GM21619 (cell line): Measurements from ENCODE around the gene ANKRD49.

Source experiments
- ATAC-seq: cut with Tn5 transposase; IDR thresholded peaks from one replicate; pipeline ENCODE4 v1.9.1; 2021; ENCODE audit not compliant: unreplicated experiment

The ANKRD49 gene, protein sequence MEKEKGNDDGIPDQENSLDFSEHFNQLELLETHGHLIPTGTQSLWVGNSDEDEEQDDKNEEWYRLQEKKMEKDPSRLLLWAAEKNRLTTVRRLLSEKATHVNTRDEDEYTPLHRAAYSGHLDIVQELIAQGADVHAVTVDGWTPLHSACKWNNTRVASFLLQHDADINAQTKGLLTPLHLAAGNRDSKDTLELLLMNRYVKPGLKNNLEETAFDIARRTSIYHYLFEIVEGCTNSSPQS

DNA sequence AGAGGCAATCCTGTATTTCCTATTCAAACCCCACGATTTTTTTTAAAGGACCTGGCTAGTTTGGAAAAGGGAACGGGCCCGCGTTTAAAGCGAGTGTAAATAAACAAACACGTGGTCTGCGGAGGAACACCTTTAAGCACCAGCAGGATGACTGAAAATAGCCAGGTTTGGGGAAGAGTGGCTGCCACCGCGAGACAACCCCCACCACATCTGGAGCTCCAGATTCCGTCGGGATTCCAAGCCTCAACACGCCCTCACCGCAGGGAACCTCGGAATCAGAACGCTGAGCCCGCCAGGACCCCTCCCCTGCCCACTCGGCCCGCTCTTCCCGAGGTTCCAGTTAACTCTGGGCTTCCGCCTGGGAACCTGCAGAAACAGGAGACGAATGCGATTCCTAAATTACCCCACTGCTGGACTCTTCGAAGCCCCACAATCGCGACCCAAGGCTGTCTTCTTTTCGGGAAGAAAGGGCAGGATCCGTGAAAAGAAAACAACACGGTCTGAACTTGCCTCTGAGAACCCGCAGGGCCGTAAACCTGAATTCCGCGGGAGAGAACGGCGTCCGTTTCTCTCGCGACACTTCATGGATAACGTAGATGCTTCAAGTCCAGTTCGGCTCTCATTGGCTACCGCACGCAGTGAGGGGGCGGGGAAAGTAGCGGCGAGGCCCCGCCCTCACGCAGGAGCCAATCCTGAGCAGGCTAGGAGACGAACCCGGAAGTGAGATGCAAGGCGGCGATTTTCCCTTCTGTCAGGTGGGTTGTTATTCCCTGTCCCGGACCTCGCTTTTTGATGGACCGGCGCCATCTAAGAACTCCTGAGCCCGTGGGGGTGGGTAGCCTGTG is at the start of gene ANKRD49, which contains the start of gene MRE11:
TSS of gene ANKRD49 (plus strand) at position 704 of the 845 bp plus-strand sequence. CDS start 2,710 bp downstream, outside the sequence.
TSS of gene MRE11 (minus strand) at position 564 of the 845 bp plus-strand sequence. CDS start 1,043 bp downstream, outside the sequence.
- ATAC-seq: peak; percentile 100

DNA sequence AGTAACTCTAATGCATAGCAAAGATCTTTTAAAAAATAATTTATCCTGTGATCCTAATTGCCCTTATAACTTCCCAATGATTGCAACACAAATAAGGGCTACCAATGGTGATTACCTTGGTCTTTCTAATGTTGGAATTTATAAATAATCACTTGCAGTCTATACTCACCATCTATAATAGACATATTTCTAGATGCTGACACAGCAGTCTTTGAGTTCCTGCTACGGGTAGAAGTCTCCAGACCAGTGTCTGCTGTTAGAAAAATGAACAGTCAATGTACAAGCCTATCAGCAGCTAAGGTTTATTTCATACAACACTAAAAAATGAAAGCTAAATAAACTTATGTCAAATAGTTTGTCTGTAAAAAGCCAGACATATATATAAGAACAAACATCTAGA is 48.1 kb upstream of the ANKRD49 start:
- no peak for ATAC-seq

DNA sequence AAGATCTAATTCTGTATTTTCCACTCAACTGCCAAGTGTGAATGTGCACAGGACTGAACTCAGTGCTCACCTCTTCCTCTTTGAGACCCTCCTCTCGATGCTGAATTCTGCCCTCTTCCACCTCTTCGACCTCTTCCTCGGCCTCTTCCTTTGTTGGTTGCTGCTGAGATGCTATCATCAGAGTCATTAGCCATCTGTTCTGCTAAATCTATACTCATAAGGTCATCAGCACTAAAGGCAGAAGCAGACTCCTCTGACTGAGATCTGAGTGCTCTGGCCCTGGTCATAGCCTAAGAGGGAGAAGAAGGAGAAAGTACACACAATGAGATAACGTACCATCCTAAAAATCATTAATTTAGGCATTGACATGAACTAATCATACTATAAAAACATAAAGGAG is 46.6 kb upstream of the ANKRD49 start:
- ATAC-seq: no peak

DNA sequence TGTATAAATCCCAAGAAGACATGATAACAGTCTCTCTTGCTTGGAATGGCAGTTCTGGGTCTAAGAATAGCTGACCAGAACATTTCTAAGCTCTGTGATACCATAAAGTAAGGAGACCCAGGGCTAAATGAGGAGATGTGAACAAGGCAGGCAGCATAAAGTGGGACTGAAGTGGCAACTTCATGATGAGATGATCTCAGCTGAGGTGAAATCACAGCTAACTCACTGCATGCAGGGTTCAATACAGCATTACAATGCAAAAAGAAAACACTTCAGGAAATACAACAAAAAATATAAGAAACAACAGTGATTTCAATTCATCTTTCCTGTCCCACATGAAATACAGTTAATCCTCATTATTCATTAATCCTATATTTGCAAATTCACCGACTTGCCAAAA is 44.8 kb upstream of the ANKRD49 start:
- ATAC-seq: no peak

DNA sequence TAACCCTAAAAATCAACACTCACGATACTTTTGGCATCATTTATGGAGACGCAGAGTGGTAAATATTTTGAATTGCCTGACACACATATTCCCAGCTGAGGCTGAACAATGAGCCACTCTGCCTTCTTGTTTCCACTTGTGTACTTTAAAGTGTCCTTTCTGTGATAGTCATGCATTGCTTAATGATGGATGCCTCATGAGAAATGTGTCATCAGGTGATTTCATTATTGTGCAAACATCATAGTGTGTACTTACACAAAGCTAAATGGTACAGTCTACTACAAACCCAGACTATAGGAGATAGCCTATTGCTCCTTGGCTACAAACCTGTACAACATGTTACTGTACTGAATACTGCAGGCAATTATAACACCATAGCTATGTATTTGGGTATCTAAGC is 44.3 kb upstream of the ANKRD49 start:
- no peak for ATAC-seq

DNA sequence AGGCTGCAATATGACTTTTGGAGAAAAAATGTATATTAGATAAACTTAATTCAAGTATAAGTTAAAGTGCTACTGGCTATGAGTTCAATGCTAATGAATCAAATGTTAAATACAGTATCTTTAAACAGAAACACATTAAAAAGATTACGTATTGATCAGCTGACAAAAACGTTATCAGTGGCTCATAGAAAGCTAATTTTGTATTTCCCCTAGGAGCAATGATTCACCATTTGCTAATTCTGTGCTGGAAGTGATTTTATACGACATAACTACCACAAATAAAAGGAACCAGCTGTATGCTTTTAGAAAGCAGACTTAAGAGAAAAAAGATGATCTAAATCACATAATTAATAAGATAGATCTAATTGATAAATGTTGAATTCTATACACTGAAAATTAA is 43.7 kb upstream of the ANKRD49 start:
- ATAC-seq: no peak

DNA sequence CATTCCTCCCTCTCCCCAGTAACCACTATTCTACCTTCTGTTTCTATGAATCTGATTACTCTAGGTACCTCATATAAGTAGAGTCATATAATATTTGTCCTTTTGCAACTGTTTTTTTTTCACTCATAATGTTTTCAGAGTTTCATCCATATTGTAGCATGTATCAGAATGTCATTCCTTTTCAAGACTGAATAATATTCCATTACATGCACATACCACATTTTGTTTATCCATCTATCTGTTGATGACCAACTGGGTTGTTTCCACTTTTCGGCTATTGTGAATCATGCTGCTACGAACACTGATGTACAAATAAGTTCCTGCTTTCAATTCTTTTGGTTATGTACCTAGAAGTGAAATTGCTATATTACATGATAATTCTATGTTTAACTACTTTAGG is 40.8 kb upstream of the ANKRD49 start:
- ATAC-seq: no peak

DNA sequence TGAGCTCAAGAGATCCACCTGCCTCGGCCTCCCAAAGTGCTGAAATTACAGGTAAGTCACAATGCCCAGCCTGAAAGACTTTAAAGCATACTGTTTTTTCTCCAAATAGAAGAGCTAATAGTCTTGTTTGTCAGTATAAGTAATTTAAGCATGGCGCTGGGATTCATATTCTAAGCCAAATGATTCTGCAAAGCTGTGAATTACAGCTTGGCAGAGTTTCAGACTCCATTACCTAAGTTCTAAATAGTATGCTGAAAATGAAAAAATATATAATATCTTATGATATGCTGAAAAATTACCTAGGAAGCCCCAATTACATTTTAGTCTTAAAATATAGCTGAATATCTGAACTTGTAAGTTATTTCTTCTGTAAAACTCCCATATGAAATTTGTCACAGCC is 39.5 kb upstream of the ANKRD49 start:
- ATAC-seq: no peak

DNA sequence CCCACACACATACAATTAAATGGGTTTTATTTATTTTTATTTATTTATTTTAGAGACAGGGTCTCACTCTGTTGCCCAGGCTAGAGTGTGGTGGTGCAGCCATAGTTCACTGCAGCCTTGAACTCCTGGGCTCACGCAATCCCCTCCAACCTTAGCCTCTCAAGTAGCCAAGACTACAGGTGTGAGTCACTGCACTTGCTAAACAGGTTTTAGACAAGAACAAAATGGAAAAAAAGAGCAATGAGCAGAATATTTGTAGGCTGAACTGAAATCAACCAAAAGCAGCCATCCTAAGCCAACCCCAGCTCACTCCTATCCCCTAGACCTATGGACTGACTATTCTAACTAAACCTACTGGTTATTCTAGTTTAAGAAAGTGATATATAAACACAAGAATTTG is 37.9 kb upstream of the ANKRD49 start:
- no peak for ATAC-seq

DNA sequence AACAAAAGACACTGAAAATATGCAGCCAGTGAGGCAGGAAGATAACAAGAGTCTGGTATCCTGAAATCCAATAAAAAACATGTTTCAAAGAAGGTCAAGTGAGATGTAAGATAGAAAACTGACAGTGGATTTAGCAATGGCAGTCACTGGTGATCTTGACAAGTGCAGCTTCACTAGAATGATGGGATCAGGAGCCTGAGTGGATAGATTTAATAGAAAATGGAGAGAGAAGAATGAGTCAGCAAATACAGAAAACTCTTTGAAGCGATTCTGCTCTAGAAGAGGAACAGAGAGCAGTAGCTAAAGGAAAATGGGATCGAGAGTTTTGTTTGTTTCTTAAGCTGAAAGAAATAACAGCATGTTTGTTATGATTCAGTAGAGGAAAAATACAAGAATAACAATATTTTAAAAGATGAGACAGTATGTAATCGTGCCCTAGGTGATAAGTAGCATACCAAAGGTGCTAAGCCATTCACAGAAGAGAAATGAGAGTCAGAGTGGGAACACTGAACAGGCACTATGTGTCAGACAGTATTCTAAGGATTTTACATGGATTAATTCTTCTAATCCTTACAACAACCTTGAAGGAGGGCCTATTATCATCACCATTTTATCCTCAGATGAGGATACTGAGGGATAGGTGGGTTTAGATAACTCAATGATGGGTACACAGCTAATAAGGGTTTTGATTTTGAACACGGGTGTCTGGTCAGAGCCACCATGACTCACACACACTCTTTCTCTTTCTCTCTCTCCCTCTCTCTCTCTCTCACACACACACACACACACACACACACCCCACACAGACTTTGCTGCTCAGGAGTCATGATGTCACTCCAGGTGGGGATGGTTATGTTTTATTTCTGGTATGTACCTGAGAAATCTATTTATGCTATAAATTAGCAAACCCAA is 36.4 kb upstream of the ANKRD49 start:
- no peak for ATAC-seq

DNA sequence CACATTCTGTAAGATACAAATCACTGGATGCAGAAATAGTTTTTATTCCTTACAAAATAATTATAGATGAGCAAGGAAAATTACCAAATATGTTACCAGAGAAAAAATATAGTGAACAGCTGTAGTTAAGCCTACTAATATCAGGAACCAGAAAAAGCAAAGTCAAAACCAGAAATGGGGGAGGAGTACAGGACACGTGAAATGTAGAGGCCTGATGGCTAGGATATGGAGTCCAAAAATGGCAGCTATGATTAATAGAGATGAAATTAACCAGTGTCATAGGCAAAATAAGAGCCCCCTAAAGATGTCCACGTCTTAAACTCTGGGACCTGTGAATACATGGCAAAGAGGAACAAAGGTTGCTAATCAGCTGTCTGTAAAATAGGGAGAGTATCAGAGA is 34.2 kb upstream of the ANKRD49 start:
- ATAC-seq: no peak

DNA sequence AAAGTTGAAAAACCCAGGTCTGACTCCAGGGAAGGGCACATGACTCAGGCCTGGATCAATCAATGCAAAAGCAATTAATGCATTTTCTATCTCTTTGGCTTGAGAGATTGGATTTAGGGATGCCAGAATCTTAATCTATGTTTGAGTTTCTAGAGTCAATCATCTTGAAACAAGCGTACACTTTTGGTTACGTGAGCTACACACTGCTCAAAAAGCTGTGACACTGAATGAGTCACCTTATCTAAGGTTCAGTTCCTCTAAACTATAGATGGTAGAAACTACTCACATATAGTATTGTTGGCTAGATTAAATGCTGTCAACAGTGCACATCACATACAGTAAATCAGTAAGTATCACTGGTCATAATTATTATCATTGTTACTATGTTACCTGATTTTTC is 24.4 kb upstream of the ANKRD49 start:
- peak; percentile 84 for ATAC-seq

DNA sequence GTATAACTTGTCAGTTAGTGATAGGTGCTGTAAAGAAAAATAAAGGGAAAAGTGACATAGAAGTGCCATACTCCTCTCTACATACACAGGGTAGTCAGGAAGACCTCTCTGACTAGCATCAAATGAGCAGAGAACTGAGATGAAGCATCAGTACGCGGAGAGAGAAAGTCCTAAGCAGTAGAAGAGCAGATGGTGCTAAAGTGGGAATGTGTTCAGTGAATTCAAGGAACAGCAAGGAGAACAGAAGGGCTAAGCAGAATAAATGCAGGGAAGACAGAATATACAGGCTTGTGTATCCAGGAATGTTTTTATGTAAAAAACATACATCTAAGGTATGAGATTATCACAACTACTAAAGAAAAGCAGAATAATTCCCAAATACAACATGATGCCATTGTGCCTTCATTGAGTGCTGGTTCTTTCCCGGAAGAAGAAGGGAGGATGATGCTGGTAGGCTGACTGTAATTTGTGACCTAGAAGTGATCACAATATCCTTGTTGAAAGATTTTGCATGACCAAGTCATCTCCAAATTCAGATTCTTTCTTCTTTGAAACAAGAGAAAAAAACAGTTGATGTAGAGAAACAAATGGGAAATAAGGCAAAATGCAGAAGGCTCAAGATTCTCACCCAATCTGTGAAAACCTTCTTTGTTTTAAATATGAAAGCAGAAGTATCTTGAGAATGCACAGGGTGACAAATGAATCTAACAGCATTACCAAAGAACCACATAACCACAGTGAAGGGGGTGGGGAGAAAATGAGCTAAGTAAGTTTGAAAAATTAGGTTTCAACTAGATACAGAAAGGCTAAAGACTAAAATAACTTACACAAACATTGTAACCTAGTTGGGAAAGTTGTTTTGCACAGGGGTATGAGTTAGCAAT is 20.6 kb upstream of the ANKRD49 start:
- ATAC-seq: peak; percentile 84

DNA sequence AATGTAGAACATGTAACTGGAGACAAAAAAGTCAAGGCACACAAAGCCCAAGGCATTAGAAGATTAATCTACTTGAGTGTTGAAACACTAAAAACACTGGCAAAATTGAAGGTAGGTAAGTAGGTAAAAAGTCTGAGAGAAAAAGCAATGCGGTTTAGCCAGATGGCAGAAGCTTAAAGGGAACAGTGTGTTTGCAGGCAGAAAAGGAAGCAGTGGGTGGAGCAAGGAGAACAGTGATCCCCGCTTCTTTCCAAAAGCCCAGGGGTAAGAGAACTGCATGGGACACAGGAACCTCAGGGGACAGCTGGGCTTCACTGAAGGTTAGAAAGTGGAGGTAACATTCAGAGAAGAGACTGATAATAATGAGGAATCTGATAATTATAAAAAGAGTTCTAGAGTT is 16.2 kb upstream of the ANKRD49 start:
- ATAC-seq: no peak

DNA sequence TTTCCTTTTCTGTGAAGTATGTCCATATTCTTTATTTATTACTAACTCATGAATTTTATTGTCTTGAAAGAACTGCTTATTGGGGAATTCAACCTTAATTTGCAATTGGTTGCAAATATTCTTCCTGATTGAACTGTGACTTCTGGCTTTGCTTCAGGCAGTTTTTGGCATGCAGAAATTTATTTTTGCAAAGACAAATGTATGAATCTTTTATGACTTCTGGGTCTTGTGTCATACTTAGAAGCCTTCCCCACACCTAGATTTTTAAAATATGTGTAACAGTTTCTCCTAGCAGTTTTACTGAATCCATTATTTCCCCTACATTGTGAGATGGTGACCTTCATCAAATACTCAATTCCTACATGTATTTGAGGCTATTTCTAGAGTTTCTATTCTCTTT is 12.4 kb upstream of the ANKRD49 start:
- ATAC-seq: no peak

DNA sequence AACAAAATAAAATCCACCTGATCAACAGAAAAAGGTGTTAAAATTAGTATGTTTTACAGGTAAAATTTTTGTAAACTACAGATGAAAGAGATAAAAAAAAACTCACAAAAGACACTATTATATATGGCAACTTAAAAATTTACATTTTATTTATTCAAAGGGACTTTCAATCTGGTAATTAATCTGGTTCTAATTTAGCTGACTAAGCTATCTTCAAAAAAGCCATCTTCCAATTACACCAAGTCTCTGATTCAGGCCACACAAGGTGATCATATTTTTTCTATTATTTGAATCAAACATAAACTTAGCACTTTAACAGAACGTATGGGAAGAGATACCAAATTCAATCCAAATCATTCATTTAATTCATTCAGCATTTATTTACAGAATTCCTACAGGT is 7.7 kb upstream of the ANKRD49 start:
- no peak for ATAC-seq

DNA sequence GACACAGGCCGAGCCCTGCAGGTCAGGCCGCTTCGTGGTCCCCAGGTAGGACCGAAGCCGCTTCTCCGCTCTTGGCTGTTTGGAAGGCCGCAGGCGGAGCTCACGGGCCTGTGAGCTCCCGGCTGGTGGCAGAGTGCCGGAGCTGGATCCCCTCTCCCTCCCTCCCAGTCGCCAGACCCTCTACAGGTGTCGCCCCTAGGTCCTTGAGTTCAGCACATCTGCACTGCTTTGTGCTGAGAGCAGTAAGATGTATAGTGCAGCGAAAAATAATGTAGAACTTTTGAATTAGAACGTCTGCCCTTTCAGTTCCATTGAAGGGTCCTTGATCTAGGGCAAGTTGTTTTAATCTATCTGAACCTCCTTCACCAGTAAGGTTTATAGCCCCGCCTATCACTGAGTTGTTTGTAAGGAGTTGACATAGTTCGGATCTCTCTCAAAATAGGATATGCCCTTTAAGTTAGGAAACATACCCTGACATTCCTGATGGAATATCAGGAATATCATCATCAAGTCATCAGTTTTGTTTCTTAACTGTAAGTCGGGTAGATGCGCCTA is 419 bp downstream of the ANKRD49 start:
- peak; percentile 49 for ATAC-seq

DNA sequence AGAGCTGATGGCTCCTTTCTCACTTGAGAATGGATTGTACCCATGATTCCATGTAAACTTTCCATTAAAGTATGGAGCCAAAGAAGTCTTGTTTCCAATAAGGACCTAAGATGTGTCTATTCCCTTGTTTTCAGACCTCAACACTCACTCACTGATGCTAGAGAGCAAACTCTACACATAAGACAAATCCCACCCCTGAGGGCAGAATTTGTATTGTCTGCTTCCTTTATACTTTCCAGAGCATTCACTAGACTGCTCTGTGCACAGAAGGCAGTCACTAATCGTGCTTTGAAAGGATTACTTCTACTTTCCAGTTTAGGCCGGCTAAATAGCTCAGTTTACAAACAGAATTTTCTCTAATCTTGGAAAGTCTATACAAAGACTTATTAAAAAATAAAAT is 6.4 kb downstream of the ANKRD49 start:
- ATAC-seq: no peak

DNA sequence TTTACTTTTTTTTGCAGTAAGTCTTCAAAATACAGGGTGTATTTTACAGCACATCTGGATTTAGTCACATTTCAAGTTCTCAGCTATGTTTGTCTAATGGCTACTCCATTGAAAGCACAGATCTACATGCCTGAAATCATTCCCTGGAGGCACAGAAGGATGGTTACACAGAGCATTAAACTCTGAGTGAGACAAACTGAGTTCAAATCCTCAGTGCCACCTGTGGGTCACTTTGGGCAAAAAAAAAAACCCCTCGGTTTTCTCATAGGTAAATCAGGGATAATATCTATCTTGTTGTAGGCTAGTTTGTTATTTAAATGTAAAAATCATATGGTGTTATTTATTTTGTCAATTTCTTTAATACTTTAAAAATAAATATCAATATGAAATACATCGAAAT is 7.7 kb downstream of the ANKRD49 start:
- ATAC-seq: no peak

DNA sequence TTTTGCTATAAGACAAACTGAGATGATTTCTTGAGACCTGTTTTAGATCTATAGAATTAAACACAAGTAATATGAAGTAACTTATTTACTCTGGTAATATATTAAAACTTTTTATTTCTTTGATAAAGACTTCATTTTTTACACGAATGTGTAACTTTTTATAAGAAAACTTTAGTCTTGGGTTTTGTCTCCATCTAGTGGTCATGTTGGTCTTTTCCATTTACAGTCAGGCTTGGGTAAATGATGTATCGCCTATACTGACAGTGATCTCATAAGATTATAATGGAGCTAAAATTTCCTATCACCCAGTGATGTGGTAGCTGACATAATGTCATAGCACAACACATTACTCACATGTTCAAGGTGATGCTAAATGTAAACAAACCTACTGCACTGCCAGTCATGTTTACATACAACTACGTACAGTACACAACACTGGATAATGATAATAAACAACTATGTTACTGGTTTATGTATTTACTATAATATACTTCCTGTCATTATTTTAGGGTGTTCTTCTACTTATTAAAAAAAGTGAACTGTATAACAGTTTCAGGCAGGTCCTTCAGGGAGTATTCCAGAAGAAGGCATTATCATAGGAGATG is 11.0 kb downstream of the ANKRD49 start:
- ATAC-seq: peak; percentile 62
